HG02759 (cell line): Measurements from ENCODE around the gene TAF15.

Source experiments
- ATAC-seq: cut with Tn5 transposase; IDR thresholded peaks from one replicate; pipeline ENCODE4 v1.9.1; 2021; ENCODE audit warnings: mild to moderate bottlenecking, moderate library complexity; ENCODE audit not compliant: unreplicated experiment

The TAF15 gene

DNA sequence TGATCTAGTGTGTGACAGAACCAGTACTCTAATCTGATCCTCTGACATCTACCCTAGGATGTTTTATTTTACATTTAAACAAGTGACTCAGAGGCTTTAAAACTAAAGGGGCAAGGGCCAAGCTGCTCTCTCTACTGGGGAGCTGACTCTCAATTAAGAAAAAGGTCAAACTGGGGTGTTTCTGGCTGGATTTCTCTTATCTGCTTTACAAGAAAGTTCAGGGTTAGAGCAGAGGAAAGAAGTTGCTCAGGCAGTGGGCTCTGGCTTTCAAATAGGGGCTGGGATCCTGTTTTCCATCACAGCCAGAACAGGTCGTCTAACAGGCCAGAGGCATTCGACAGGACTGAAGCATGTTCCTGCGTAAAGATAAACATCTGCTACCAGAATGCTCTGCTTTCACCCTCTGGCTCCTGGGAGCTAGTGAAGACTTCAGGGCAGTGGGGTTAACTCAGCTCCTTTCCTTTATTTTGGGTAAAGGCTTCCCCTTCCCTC, 22.3 kb upstream of the TAF15 start:
- ATAC-seq, result no peak

DNA sequence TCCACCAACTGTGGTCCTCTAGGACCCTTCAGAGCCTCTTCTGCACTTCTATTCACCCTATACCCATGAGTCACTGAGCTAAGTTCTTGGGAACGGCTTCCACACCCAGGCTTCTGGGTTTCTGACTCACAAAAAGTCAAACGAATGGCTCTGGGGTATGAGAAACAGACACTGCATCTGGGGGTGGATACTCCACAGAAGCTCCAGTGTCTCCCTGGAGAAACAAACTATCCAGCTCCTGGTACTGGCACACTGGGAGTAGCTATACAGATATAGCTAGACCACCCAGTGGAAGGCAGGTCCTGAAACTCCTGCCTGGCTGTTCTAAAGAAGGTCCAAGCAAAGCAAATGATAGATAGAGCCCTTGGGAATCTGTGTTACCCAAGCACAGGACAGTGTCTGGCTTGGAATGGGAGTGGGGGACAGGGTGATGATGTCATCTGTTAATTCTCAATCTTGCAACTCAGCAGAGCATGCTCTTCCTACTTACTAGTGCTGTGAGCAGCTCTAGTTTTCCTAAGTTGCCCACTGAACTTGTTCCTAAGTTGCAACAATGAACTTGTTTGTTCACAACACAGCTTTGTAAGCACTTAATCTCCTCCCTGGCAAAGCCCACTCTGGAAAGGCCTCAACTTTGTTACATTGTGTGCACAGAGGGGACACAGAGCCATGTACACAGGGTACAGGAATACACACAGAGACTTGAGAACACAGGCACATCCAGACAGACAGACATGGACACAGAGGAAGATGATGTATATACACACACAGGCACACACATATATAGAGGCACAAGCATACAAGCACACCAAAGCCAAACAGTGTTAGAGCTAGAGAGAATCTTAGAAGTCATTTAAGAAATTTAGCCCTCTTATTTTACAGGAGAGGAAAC, 20.6 kb upstream of the TAF15 start:
- ATAC-seq, result no peak

DNA sequence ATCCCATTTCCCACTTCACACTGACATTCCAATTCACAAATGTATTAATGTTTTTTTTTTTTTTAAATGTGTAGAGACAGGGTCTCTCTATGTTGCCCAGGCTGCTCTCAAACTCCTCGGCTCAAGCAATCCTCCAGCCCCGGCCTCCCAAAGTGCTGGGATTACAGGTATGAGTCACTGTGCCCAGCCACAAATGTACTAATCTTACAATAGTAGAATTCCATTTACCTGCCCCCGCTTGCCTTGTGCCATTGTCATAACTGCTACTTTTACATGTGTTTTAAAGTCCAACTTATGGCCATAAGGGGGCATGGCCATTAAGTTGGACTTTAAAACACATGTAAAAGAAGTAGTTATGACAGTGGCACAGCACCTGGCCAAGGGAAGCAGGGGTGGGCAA, 18.4 kb upstream of the TAF15 start:
- no peak for ATAC-seq

DNA sequence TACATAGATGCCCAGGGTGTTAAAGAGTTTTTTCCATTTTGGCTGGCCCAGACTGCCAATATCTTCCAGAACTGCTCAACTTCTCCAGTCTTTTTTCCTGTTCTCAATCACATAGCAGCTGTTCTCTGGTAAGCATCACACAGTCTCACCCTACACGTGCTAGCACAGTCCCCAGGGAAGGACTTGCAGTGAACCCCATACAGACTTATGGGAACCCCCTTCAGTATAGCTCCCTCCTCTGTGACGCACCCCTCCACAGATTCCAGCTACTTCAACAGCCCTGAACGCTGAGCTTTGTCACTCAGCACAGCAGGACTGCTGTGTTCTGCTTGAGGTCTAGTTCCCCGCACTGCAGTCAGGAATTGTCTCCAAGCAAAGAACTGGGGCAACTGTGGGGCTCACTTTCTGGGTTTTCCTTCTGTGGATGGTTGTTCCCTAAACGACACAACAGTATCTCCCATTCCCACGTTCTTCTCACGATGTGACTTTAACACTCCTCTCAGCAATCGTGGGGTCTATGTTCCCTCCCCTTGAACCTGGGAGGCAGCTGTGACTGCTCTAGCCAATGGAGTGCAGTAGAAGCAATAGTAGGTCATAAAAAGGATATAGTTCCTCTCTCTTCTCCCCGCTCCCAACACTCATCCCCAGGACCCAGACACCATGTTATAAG, 17.5 kb upstream of the TAF15 start:
- ATAC-seq, result no peak

DNA sequence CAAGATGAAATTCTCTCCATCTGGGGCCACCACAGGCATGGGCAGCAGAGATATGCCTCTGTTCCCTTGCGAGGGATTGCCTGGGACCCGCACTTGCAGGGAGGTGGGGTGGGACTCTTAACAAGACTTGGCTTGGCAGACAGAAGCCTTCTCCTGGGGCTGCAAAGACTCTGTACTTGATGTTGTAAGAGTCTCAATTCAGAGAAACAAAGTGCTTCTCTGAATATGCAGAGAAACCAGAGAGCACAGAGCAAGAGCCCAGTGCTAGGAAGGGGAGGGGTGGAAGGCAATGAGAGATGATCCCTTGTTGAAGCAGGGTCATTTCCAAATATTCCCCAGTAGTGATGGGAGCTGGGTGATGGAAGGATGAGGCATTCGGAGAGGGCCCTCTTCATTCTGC, 16.0 kb upstream of the TAF15 start:
- no peak for ATAC-seq

DNA sequence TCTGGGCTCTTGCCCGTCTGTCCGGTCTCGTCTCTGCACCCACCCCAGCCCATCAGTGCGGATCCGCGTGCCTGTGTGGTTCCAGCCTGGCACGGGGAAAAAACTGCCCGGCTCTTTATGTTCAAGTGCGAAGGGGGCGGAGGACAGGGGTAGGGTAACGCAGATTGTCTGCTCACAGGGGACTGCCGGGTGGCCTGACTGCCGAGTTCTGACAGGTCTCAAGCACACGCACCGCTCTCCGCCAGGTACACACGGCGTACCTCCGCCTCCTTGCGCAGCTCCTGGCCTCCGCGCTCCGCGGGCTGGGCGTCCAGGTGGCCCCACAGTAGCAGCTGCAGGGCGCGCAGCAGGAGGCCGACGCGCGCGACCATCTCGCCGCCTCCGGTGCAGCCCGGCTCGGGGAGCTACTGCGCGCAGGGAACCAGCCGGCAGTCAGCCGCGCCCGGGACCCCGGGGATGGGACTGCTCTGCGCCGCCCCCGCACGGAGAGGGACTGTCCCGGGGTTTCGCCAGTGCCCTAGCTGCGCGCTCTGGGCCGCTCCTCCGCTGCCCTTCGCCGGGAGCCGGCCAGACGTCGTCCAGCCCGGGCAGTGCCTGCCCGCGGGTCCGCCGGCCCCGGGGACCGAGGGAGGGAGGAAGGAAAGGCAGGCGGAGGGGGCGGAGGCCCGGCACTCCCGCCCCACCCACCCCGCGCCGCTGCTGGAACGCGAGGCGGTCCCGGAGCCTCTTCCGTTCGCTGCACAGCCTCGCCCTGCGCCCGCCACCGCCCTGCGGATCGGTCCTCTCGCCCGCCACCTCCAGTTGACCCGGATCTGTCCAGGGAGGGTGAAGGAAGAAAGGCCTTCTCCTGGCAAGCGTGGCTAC, 14.0 kb upstream of the TAF15 start, which contains the start of gene MMP28:
MMP28 (minus strand) TSS at position 635 of the 864 bp plus-strand sequence; CDS start at position 371, 264 bp downstream.
- no peak for ATAC-seq

DNA sequence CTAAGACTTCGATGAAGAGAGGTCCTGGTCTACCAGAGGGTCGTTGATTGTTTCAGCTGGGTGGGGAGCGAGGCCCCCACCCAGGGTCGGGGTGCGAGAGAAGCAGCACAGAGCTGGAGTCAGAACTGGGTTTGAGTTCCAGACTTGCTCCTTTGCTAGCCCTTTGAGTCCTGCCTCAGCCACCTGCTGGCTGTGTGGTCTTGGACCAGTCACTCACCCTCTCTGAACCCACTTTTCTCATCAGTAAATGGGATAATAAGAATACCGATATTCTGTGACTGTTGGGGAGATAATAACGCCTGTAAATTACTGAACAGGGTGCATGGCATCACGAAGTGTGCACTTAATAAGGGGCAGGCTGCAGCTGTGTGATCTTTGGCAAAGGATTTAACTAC, 13.4 kb upstream of the TAF15 start:
- no peak for ATAC-seq

DNA sequence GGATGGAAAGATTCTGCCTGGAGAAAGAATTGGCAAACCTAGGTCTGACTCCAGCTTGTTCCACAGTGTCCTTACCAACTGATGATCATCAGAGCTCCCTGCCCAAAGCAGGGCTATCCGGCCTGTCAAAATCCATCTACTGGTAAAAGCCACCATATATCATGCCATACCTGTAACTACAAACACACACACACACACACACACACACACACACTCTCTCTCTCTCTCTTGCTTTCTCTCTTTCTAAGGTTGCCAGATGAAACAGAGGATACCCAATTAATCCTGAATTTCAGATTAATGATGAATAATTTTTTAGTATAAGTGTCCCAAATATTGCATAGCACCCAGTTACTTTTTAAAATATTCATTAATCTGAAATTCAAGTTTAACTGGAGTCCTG, 12.3 kb upstream of the TAF15 start:
- no peak for ATAC-seq

DNA sequence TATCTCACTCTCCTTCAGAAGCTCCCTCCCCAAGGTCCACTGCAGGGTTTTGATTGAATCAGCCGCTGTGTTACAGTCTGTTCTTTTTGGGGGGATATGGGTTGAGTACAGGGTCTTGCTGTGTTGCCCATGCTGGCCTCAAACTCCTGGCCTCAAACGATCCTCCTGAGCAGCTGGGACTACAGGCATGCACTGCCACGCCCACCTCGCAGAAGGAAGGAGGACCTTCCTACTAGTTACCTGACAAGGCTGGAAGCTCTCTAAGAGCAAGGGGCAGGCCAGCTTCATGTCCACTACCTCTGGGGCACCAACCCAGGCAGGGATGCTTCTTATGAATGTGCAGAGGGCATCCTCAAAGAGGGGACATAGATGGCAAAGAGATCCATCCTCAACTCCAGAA, 11.9 kb upstream of the TAF15 start:
- ATAC-seq, result no peak

DNA sequence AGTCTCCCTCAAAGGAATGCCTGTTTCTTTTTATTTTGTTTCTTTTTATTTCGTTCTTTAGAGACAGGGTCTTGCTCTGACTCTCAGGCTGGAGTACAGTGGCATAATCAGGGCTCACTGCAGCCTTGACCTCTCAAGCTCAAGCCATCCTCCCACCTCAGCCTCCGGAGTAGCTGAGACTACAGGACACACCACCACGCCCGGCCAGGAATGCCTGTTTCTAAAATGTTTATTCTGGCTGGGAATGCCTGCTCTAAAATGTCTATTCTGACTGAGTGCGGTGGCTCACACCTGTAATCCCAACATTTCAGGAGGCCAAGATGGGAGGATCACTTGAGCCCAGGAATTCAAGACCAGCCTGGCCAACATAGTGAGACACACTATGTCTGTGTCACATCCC, 11.4 kb upstream of the TAF15 start:
- no peak for ATAC-seq

DNA sequence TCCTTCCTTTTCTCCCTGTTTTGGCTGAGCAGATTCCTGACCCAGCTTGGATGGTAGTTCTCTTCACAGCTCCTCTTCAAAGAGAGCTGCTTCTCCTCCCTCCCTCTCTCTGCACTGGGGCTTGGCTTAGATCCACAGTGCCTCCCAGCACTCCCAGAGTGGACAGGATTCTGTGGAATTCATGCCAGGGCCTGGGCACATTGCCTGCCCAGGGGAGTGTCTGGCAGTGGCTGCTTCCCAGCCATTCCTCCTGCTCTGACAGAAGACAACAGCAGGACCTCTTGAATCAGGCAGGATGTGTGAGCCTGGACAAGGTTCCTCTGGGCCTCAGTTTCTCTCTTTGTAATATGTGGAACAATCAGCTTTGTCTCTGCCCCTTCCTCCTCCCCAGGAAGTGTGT, 9.3 kb upstream of the TAF15 start:
- ATAC-seq, result no peak

DNA sequence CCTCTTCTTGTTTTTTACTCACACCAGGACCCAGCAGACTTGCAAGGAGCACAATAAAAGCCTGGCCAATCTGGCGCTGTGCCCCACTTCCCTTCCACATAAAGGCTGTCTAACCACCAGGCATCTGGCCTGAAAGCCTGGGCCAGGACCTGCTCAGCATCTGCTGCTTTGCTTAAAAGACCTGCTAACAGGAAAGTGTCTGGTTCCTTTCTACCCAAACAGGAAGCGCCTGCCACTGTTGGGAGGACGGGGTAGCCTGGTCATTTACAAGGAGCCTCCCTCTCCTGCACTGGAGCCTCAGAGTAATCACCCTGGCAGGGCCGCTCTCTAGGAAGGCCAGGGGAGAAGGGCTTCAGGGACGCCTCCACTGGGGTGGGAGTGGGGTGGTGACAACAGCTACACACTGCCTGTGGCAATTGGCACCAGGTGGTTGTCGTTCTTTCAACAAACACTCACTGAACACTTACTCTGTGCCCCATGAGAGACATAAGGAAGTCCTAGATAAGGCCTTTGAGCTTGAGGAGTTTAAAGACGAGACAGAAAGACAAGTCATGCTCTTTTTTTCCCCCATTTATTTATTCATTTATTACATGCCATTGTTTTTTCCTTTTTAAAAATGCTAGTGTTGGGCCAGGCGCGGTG, 7.6 kb upstream of the TAF15 start:
- ATAC-seq, result no peak

DNA sequence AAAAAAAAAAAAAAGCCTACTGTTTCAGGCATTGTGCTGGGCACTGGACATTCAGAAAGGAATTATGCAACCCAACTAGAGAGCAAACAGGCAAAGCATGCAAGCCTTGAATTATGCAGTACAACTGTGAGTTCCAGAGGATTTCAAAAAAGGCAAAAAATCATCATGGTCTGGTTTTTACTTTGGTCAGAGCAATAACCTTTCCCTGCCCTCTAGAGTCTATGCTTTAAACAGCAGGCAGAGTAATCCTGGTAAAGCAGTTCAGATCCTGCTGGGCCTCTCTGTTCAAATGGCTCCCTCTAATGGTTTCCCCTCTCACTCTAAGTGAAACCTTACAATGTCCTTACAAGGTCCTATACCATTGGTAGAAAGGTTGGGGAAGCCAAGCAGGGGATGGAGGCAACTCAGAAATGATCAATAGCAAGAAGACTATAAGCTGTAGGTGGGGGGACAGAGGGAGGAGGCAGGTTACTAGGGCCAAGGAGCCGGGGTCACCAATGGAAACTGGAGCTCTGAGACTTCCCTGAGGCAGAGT, 4.6 kb upstream of the TAF15 start:
- ATAC-seq, result peak; percentile 22

DNA sequence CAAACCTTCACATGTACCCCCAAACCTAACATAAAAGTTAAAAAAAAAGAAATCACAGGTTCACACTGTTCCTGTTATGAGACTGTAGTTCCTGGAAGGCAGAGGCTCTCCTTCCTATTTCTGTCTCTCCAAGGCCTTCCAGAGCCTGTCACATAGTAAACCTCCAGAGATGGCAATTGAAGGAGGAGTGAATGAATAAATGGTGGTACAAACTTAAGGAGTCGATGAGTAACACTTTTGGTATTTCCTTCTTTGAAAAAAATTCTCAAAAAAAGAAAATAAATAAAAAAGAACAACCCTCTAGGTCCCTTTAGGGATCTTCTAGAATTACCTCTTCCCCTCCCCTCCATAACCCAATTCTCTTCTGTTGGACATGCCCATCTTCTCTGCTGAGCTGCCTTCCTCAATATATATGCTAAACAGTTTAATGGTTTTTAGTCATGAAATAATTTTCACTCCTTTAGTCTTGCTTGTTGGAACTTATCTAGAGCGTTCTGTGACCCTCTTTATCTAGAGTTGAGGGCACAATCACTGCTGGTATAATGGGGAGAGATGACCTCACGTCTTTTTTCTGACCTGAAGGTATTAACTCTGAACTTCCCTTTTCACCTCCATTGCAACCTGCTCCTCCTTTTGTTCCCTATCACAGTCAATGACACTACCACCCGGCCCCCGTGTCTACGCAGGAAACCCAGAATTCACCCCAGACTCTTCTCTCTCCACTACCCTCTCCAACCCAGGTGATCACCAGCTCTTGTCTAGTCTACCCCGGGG, 1.7 kb upstream of the TAF15 start:
- no peak for ATAC-seq

DNA sequence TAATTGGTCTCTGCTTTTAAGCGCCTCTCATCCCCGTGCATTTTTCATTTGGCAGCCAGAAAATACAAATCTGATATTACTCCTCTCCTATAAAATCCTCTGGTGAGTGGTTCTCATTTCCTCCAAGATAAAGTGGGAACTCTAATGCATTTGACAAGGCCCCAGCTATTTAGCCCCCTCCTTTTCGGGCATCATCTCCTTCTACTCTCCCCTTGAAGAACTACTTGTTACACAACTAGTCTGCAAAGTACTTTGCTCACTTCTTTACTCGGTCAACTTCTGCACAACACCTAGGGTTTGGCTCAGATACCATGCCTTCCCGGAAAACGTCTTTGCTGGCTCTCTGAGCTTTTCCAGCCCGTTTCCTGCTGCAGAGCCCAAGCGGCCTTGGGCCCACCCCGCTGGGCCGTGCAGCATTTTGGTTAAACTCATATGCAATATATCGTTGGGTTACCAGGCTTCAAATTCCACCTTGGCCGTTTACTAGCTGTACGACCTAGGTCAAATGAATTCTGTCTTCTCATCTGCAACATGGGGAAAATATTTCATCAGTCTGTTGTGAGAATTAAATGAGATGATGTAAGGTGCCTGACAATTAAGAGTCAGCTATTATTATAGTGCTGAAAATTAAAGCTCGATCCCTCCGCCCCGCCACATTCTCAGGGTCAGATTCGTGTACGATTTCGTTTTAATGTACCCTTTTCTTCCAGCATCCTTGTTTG, 883 bp upstream of the TAF15 start:
- no peak for ATAC-seq

DNA sequence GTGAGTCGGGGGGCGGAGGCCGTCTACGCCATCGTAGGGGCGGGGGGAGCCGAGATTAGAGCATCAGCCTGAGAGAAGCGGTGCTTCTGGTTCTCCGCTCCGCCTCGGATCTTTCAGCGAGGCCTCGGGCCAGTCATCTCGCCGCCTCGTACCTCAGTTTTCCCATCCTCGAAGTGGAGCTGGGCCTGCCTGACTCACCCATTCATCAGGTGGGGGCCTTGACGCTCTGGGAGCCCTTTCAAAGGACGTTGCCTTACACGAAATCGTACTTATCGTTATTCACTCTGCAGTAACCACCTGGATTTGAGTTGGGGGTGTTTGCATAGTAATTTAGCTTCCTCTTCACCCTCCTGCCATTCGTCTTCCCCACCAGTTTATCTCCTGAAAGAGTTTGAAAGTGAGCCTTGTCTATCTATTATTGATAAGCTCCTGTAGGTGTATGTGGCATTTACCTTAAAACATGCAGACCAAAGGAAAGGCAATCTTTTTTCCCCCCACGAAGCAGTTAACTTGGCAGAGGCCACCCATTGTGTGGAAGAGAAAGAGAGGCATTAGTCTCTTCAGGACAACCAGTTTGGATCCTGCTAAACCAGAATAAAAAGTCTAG, 674 bp downstream of the TAF15 start:
- no peak for ATAC-seq

DNA sequence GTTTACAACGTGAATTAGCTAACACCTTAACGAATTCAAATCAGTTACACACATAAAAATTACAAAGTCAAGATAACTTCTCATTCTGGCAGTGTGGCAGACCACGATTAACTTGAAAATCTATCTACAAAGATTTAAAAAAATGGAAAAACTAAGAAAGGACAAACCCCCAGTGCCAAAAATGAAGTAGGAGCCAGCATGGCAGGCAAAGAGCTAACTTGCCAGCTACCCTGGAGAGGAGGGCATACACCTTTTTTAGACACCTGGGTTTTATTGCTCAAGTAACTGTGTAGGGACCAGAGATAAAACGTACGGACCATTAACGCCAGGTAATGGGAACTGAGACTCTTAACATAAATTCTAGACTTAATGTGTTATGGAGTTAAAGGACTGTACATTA, 2.5 kb downstream of the TAF15 start:
- no peak for ATAC-seq

DNA sequence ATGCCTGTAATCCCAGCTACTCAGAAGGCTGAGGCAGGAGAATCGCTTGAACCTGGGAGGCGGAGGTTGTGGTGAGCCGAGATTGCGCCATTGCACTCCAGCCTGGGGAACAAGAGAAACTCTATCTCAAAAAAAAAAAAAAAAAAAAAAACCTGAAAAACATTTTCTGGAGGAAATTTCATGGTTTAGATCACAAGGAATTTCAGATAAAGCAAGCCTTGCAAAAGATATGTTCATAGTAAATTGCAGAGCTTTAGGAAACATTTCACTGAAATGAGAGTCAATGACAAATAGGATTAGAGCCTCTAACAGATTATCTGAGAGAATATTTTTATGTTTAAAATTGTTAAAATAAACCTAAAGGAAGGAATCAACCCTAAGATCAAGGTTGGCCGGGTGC, 3.2 kb downstream of the TAF15 start:
- no peak for ATAC-seq

DNA sequence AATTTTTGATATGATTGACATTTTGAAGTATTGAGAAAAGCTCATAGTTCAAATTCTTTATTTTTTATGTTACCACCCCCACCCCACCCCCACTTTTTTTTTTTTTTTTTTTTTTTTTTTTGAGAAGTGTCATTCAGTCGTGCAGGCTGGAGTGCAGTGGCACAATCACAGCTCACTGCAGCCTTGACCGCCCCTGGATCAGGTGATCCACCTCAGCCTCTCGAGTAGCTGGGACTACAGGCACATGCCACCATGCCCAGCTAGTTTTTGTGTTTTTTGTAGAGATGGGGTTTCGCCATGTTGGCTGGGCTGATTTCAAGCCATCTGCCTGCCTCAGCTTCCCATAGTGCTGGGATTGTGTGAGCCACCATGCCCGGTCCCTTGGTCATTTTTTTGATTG, 7.4 kb downstream of the TAF15 start:
- ATAC-seq, result no peak
